Measurements from ENCODE around the gene MOCS2.

MOCS2 gene

GRCh38 chr5:53052499-53052898 is 57.1 kb downstream of the MOCS2 start:
- no peak for DNase-seq (ENCODE audit: low read depth)

- no peak for DNase-seq (ENCODE audit: low read depth)
Observed at GRCh38 chr5:53048248-53048647, 61.3 kb downstream of the MOCS2 start.
